Stimulated activated CD4-positive, alpha-beta T cell treated with anti-CD3 and anti-CD28 coated beads, TNF-alpha, amount 100 ng/mL, for 24 hours (primary cell): ENCODE data around the gene CDH23.

ENCODE experiments used
- DNase-seq, 3 experiments: peaks; one replicate each; pipeline ENCODE4 v3.0.0-alpha.2; 2020; ENCODE audit warnings: low read depth in 3 of 3

Gene CDH23

GRCh38 chr10:71835671-71836595 lies 439.2 kb downstream of the CDH23 start:
- no peak for DNase-seq

DNA sequence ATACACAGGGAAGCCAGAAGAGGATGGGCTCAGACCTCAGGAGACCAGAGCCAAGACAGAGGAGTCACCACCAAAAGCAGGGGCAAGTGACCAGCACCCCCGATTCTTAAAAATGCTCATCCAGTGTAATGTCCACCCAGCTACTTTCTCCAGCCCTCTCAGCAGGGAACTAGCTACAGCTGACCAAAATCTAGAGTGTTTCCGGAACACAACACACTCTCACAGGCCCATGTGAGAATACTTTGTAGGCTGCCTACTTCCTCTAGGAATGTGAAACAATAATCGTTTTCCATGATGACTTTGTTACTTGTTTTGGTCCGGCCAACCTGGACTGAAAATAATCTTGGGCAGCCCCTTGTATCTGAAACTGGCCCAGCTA lies 439.9 kb downstream of the CDH23 start:
- DNase-seq, result no peak

DNA sequence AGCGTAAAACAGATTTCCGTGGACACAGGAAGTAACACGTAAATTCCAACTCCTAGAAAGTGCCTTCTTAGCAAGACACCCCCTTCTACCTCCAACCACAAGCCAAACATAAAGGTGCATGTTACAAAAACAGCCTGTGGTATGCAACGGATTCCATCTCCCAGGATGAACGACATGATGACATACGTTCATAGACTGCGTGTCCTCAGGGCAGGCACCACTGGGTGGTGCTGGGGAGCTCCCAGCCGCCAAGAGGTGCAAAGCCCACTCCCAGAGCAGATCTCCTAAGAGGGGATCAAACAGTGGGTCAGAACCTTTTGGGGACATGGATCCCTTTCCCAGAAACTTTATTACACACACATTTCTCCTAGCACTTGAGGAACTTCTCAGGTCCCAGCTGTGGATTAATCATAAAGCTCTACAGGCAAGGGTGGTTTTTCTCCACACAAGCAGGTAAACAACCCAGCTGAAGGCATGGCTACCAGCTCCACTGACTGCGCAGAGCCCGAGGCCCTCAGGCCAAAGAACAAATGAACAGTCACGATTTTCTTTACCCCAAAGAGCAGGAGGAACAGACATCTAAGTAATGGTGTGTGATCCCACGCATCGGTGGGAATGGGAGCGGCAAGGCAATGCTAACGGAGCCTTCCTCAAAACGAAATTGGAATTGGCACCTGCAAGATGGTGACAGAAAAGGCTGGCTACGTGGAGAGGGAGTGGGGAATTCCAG lies 440.5 kb downstream of the CDH23 start:
- DNase-seq, result no peak

- no peak for DNase-seq
These were observed 441.8 kb downstream of the CDH23 start for GRCh38 chr10:71838264-71839211.

DNA sequence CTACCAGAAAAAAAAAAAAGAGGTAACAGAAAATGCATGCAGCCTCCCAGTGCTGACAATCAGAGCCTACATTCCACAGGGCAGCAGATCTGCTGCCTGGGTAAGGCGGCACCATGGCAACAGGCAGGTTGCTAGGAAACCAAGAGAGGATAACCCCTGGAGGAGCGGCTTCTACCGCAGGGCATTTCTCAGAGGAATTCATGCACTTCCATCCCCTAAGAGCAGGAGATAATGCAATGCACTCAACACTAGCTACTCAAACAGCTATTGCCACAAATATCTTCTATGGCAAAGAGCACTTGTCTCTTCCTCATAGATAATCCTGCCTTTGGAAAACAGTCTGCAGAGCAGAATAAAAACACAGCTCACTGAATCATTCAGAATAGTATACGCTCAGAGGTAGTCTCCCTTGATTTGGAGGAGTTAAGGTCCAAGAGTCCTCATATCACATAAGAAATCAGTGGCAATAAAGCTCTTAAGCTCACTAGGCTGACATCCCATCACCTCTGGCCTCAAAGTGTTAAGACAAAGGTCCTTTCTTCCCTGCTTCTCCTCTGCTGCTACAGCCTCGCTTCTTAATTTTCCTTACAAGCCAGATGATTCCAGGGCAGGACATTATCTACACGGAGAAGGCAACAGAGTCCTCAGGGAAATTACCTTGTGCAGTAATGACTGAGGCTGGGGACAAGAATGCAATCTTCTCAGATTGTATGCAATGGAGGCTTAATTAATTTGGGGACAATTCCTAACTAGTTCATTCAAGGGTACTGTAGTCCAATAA lies 443.6 kb downstream of the CDH23 start:
- no peak for DNase-seq

- DNase-seq, result no peak
These were observed 444.2 kb downstream of the CDH23 start for GRCh38 chr10:71840958-71841335.

DNA sequence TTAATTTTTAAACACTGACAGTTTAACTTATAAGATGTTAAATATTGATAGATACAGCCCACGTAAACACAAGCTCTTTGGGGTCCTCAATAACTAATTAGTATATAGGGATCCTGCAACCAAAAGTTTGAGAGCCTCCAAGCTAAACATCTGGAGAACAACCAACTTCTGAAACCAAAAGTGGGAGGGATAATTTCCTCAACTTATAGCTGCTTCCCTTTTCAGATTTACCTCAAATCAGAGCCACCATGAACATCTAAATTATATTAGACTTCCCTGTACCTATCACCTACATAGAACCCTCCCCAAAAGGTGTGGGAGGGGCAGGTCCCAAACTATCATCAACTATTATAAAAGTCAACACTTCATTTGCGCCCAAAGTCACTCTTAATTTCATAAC lies 445.7 kb downstream of the CDH23 start:
- no peak for DNase-seq

- no peak for DNase-seq
These were observed 446.4 kb downstream of the CDH23 start for GRCh38 chr10:71842856-71843686.

DNA sequence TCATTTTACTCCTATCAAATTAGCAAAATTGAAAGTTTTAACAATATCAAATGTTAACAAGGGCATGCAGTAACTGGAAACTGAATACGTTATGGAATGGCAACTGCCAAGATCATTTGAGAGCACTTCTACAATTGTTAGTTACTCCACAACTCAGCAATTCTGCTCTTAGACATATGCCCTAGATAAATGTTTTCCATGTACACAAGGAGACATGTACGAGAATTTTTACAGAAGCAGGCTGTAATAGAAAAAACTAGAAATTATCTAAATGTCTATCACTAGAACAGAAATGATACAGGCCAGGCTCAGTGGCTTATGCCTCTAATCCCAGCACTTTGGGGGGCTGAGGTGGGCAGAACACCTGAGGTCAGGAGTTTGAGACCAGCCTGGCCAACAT lies 447.4 kb downstream of the CDH23 start:
- no peak for DNase-seq

DNA sequence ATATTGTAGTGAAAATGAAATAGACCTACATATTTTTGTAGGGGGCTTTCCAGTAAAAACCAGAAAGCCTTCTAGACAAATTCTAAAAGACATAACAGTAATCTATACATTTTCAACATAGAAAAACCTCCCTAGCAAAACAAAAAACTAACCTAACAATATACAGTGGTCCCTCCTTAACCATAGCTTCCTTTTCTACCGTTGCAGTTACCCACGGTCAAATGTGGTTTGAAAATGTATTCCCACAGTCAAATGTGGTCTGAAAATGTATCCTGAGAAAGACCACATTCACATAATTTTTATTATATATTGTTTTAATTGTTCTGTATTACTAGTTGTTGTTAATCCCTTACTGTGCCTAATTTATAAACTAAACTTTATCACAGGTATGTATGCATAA lies 448.0 kb downstream of the CDH23 start:
- no peak for DNase-seq

- DNase-seq, result no peak
These were observed 449.0 kb downstream of the CDH23 start for GRCh38 chr10:71845410-71846405.

GRCh38 chr10:71846816-71847215 lies 450.1 kb downstream of the CDH23 start:
- no peak for DNase-seq

- DNase-seq, result no peak
These were observed 450.7 kb downstream of the CDH23 start for GRCh38 chr10:71847418-71847817.

GRCh38 chr10:71848325-71849275 lies 451.9 kb downstream of the CDH23 start:
- DNase-seq, result no peak

DNA sequence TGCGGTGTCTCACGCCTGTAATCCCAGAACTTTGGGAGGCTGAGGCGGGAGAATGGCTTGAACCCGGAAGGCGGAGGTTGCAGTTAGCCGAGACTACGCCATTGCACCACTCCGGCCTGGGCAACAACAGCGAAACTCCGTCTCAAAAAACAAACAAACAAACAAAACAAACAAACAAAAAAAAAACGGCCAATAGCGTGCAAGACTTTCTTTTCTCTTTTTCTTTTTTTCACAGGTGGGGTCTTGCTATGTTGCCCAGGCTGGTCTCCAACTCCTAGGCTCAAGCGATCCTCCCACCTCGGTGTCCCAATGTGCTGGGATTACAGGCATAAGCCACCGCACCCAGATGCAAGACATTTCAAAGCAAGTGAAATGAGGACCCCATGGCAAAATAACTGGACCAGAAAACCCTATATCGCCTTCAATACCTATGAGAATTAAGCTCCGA lies 452.8 kb downstream of the CDH23 start:
- no peak for DNase-seq

GRCh38 chr10:71850021-71850742 lies 453.5 kb downstream of the CDH23 start:
- DNase-seq, result no peak
